ENCODE data around the gene CCL20. TPM values are rescaled to one million over a fixed set of nuclear protein-coding genes. Genes with fewer than 3 reads are reported as not detected.

The CCL20 gene
- total and polyA plus RNA-seq, 2 of the 8 experiments (the other 6 are each of a cell fraction or from before 2014, with no cell fraction given), result not detected

- Histone ChIP-seq H4K5ac (ENCODE audit: insufficient read length, low read depth, low read length) (no peak overlapping the region), H3K9ac (replicated peaks in 1 of 4; ENCODE audit: extremely low read depth in 1 of 4, low read depth in 3 of 4, low read length in 3 of 4) (no peak overlapping the region), H4K20me1 (replicated peaks in 1 of 2; ENCODE audit: control insufficient read depth in 1 of 2, insufficient read depth in 2 of 2, low read length in 2 of 2) (no peaks in the 10 kb centered on the region), H4K91ac (replicated peaks; ENCODE audit: insufficient read length, low read length) (no peak overlapping the region), H2BK20ac (ENCODE audit: low read length) (no peak overlapping the region), H3K56ac (replicated peaks; ENCODE audit: insufficient read length, low read depth, low read length) (no peak overlapping the region), H4K8ac (ENCODE audit: extremely low read depth, insufficient read depth, low read length) (no peak overlapping the region), H3K18ac (ENCODE audit: extremely low read depth, low read length) (no peak overlapping the region), H3K9me3 (ENCODE audit: insufficient read depth in 2 of 2, low read depth in 1 of 2, low read length in 1 of 2) (no peaks in the 10 kb centered on the region), H3K4ac (replicated peaks; ENCODE audit: insufficient read length, low read depth, low read length) (no peak overlapping the region), H3K14ac (ENCODE audit: insufficient read length) (no peak overlapping the region), H2AFZ (ENCODE audit: low read length) (no peak overlapping the region), H3K23me2 (ENCODE audit: low read depth, low read length) (no peaks in the 10 kb centered on the region), H3K23ac (ENCODE audit: insufficient read length) (no peak overlapping the region), H3K79me2 (ENCODE audit: control insufficient read depth in 1 of 2, insufficient read depth in 2 of 2, low read length in 2 of 2) (no peaks in the 10 kb centered on the region), H3K4me2 (ENCODE audit: insufficient read depth in 1 of 2, low read depth in 2 of 2, low read length in 2 of 2) (no peak overlapping the region), H2BK12ac (ENCODE audit: low read depth, low read length) (no peak overlapping the region), H3K4me1 (replicated peaks in 1 of 4; ENCODE audit: control insufficient read depth in 3 of 4, insufficient read depth in 4 of 4, low read length in 3 of 4) (no peaks in the 10 kb centered on the region; a peak in 1 of 7 replicates), H3K27ac (ENCODE audit: low read depth, low read length) (no peak overlapping the region), H2BK15ac (ENCODE audit: low read length) (no peak overlapping the region), H2AK5ac (ENCODE audit: low read depth, low read length) (no peak overlapping the region), H2BK5ac (ENCODE audit: low read depth, low read length) (no peak overlapping the region), H3K79me1 (ENCODE audit: low read depth, low read length) (no peaks in the 10 kb centered on the region), H3K4me3 (ENCODE audit: extremely low read depth in 1 of 4, insufficient read depth in 2 of 4, low read depth in 3 of 4, low read length in 4 of 4) (no peak overlapping the region), H2BK120ac (replicated peaks; ENCODE audit: low read depth, low read length) (no peak overlapping the region), H3K36me3 (ENCODE audit: control insufficient read depth in 2 of 4, insufficient read depth in 4 of 4, low read length in 3 of 4) (no peaks in the 10 kb centered on the region), H3K27me3 (replicated peaks in 1 of 4; ENCODE audit: control insufficient read depth in 3 of 4, extremely low read depth in 1 of 4, insufficient read depth in 3 of 4, low read length in 3 of 4) (no peaks in the 10 kb centered on the region)
- POLR2A ChIA-PET (ENCODE audit: partially characterized antibody), result no interaction called here
- WGBS, 2 experiments (ENCODE audit: extremely low coverage in 1 of 2, insufficient coverage in 1 of 2, insufficient read length in 1 of 2, insufficient replicate concordance in 2 of 2, low coverage in 1 of 2, low lambda C conversion rate in 2 of 2, missing lambda C conversion rate in 1 of 2), result 96 to 100% methylated on average over 1 to 2 of the region's 2 CpGs
- CTCF ChIA-PET (ENCODE audit: partially characterized antibody), result interaction anchor here (1.5 kb wide), 1 partner anchor 33 kb away, joined by 4 read pairs; no protein-coding TSS in a partner anchor
- no peak for DNase-seq (ENCODE audit: low read depth in 1 of 2, low spot score in 2 of 2)
- FAIRE-seq, result no peak
- TF ChIP-seq HDAC2 (IDR thresholded peaks at IDR 0.05; ENCODE audit: borderline replicate concordance in 1 of 2, low read depth in 2 of 2, low read length in 2 of 2), result no peak
Observed at GRCh38 chr2:227829337-227829736, 15.7 kb downstream of the CCL20 start.

Measured in H1 (cell line).